HG03342 (cell line): ENCODE measurements around the gene HOXC13.

Experiments
- ATAC-seq: cut with Tn5 transposase; IDR thresholded peaks from one replicate; pipeline ENCODE4 v1.9.1; 2021; ENCODE audit warnings: mild to moderate bottlenecking, moderate library complexity; ENCODE audit not compliant: unreplicated experiment

HOXC13 gene

GRCh38 chr12:53939141-53940108 is 794 bp downstream of the HOXC13 start:
- ATAC-seq, result no peak

GRCh38 chr12:53940443-53941014 is 1.9 kb downstream of the HOXC13 start:
- no peak for ATAC-seq

GRCh38 chr12:53941187-53941586 is 2.6 kb downstream of the HOXC13 start:
- no peak for ATAC-seq

DNA sequence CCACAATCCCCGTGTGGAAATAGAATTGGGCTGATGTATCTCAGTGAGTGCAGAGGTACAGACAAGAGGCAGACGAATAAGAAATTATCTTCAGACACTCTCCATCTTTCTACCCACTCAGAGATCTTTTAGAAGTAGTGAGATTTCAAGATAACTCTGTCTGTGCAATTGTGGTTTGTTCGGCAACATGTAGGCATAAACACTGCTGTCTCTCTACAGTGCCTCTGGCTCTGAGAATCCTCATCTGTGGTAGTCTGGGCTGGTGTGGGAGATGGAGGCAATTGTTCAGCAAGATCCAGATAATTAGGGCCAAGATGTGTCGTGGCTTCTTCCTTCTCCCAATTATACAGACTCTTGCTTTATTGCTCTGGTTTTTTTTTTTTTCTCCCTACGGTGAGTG is 3.1 kb downstream of the HOXC13 start:
- ATAC-seq, result no peak

GRCh38 chr12:53942467-53942997 is 3.9 kb downstream of the HOXC13 start:
- ATAC-seq, result no peak

- ATAC-seq, result no peak
Measured at GRCh38 chr12:53944209-53944608, 5.6 kb downstream of the HOXC13 start.

DNA sequence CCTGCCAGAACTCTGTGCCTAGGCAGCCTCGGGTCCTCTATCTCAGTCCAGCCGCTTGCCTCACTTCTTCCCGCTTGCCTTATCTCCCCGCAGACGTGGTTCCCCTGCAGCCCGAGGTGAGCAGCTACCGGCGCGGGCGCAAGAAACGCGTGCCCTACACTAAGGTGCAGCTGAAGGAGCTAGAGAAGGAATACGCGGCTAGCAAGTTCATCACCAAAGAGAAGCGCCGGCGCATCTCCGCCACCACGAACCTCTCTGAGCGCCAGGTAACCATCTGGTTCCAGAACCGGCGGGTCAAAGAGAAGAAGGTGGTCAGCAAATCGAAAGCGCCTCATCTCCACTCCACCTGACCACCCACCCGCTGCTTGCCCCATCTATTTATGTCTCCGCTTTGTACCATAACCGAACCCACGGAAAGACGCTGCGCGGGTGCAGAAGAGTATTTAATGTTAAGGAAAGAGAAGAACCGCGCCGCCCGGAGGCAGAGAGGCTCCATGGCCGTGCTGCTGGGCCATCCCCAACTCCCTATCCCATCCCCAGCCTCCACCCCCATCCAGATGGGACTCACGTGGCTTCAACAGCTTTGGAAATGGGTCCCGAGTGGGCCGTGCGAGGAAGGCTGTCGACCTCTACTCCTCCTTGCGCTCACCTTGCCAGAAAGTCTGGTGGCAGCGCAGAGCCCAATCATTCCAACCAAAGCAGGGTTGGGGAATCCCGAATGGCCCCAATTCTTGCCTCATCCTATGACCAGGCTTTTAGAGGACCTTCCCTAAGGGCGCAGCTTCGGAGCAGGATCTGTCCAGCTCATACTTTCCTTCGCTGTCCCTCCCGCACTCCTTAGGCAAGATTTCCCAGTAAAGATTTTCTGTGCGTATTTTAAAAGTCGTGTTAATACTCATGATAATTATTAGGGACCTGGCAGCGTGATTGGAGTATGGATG is 6.5 kb downstream of the HOXC13 start:
- no peak for ATAC-seq

DNA sequence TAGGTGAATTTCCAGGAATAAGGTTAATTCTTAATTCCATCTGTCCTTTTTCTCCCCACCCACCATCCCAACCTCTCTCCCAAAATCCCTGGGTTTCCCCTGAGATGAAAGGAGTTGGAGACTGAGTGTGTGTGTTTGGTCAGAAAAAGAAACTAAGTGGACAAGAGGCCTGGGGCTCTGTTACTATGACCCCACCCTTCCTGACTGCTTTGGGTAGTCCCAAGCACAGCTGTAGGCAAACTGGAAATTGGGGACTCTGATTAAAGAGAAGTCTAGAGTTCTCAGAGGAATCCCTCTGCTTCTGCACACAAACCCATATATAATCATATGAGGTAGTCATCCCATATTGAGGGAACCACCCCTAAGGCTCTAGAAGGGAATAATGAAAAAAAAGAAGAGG is 9.1 kb downstream of the HOXC13 start:
- no peak for ATAC-seq

DNA sequence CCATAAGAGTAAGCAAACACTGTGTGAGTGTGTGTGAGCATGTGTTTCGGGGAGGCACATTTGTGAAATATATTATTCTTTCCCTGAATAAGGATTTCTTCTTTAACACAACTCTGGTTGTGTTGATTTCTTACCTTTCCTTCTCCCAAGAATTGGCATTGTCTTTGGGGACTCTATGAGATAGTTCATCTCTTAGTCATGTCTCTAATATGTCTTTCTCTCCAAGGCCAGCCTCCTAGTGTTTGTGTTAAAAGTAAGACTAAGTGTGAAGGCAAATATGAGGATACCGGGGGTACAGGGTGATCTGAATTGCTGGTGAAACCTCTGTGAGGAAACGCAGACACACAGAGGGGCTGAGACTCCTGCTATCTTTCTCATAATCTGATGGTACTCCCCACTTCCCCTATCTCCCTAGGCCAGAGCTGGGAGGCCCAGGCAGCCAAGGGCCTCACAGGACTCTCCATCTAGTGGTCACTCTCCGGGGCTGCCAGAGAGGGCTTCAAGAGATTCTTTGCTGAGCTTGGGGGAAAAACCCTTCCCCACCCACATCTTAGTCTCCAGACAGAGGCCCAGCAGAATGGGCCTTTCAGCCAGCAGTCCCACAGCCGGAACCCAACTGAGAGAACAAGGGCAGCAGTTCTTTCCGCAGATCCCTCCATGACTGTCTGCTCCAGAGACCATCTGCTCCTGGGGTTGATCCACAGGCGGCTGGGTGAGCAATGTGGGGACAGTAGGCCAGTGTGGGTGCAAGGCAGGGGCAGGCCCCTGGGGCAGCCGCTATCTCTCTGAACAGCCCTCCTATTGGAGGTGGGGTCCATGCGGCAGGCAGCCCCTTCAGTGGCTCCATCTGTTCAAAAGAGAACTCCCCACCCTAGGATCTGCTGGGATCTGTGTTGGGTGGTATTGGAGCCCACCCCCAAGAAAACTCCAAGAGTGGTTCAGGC is 10.3 kb downstream of the HOXC13 start:
- ATAC-seq, result no peak

DNA sequence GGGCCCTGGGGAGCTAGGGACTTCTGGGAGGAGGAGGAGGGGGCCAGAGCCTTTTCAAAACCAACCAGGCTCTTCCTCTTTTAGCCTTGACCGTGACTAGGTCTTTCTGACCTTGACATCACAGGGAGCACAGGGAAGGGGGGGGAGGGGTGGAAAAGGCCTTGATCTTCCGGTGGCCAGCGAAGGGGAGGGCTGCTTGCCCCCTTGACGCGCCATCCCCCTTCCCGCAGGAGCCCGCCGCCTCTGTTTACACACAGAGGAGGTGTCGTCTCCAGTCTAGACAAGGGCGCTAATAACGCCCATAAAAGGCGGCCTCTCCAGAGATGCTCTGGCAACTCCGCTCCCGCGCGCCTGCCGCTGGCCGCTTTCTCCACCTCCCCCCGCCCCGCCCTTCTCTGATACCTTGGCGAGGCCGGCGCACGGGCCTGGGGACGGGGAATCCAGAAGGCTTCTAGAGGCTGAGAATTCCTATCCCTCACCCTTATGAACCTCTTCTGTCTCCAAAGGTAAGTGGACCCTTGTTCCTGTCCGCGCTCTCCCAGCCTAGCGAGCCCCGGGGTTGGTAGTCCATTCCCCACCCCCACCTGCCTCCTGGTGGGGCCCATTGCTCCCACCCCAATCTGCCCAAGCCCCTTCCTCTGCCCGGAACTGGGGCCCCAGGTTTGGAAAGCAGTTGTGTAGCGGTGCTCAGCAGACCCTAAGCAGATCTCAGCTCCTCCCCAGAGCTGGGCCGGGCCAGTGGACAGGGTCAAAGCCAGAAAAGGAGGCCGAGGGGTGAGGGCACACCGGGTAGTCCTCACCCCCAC is 11.2 kb downstream of the HOXC13 start:
- no peak for ATAC-seq

DNA sequence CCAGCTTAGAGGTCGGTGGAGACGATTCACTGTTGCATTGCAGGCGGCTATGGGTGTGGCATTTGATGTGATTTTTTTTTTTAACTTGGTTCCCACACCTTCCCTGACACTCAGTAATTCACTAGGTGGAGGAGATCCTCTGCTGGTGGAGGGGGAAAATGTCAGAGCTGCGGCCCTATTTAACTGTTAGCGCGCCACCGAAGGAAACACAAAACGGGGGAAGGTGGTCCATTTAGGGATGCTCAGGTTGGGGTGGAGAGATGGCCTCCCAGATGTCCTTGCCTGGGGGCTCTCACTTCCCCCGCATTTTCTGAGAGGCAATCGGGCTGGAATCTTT is 11.8 kb downstream of the HOXC13 start:
- no peak for ATAC-seq

DNA sequence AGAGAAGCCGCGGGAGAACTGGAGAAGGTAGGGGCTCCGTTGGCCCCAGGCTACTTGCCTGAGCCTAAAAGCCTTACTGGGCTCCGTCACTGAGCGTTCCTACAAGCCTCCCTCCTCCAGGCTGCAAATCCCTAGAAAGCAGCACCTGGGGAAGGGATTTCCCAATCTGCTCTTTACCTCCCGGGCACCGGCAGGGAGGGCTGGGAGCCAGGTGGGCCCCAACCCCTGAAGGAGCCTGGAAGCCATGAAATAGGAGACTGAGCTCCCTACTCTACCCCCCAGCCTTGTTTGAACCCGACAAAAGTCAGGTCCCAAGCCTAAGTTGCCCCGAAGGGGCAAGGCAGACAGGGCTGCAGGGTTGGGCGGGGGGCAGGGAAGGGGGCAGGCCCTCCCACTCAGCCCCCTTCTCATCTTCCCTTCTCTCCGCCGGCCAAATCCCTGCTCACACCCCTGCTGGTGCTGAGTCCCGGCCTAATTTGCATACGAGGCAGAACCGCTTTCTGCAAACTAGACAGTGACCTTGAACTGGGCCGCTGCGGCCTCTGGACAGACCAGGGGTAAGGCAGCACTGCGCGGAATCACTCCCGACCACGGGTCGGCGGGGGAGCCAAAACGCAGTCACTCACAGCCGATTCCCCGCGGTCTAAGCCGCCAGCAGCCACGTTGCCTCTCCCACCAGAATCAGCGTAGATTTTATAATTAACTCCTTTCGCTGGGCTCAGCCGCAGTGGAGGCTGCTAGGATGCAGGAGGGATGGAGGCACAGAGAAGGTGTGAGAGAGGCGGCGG is 12.4 kb downstream of the HOXC13 start:
- no peak for ATAC-seq

DNA sequence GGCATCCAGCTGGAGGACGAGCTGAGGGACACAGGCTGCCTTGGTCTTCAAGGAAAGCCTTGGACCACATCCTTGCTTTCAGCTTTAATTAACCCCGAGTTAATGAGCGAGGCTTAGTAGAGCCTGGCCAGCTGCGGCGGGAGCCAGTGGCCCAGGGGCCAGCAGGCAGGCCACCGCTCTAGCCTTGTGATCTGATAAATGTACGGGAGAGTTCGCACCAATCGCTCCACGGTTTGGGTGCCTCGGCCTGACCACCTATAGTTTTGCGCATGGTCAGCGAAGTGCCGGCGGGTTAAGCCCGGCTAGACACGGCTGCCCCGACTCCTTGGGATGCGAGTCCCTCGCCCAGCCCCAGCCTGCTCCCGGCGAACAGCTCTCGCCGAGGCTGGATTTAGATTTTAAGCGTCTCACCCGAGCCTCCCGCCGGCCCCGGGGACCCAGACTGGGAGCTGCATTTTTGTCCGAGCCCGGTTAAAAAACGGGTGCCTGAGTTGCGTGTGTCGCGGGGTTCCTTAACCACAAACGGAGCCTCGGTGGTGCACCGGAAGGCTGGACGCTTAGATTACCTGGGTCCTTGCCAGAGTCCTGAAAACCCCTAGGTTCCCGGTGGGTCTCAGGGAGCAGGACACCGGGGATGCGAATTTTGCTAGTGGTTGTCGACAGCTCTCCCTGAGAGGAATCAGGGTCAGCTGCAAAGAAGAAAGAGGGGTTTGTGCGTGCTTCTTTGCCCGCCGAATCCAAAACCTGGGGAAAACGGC is 13.1 kb downstream of the HOXC13 start:
- ATAC-seq, result no peak

GRCh38 chr12:53952335-53952694 is 13.7 kb downstream of the HOXC13 start:
- no peak for ATAC-seq

- ATAC-seq, result no peak
Measured at GRCh38 chr12:53952871-53953734, 14.5 kb downstream of the HOXC13 start.

GRCh38 chr12:53953831-53954693 is 15.4 kb downstream of the HOXC13 start:
- no peak for ATAC-seq
